Renal cortical epithelial cell (primary cell): Measurements from ENCODE around the gene ANKH. TPM values are rescaled to one million over a fixed set of nuclear protein-coding genes. Genes with fewer than 3 reads are reported as not detected.
"Not testable (repeated sequence)": the region's sequence is repeated elsewhere in the genome, so short reads cannot be mapped to it uniquely, and the experiment has no call there.

Source experiments
- DNase-seq: peaks from one replicate; pipeline ENCODE4 v3.0.0-alpha.2; 2011; ENCODE audit warnings: low read depth
- total RNA-seq: library from RNA; depleted of rRNA; stranded (reverse); fragments of >200 nt; gene quantifications from 2 replicates; pipeline ENCODE4 v1.2.3, GENCODE V29; 2014

The ANKH gene
- total RNA-seq: 3.6 and 4.7 TPM in 2 replicates

- DNase-seq: peak; percentile 21
Observed at GRCh38 chr5:14871214-14872069, at the start of gene ANKH. Gene ANKH, minus strand, starts transcription at chr5:14871778. Its CDS starts 331 bp downstream, at chr5:14871447.

- DNase-seq: no peak
Observed at GRCh38 chr5:14920121-14920520, 48.5 kb upstream of the ANKH start.

- DNase-seq: not testable (repeated sequence)
Observed at GRCh38 chr5:14919106-14919505, 47.5 kb upstream of the ANKH start.

GRCh38 chr5:14917719-14918118 is 46.1 kb upstream of the ANKH start:
- DNase-seq: no peak

GRCh38 chr5:14915291-14915952 is 43.8 kb upstream of the ANKH start:
- no peak for DNase-seq

- no peak for DNase-seq
Observed at GRCh38 chr5:14914623-14915260, 43.2 kb upstream of the ANKH start.

GRCh38 chr5:14914193-14914592 is 42.6 kb upstream of the ANKH start:
- no peak for DNase-seq

- no peak for DNase-seq
Observed at GRCh38 chr5:14913096-14913495, 41.5 kb upstream of the ANKH start.

- no peak for DNase-seq
Observed at GRCh38 chr5:14912206-14912605, 40.6 kb upstream of the ANKH start.

GRCh38 chr5:14909369-14909768 is 37.8 kb upstream of the ANKH start:
- DNase-seq: no peak

- no peak for DNase-seq
Observed at GRCh38 chr5:14908172-14908571, 36.6 kb upstream of the ANKH start.

- no peak for DNase-seq
Observed at GRCh38 chr5:14906628-14907027, 35.0 kb upstream of the ANKH start.

GRCh38 chr5:14902826-14903560 is 31.4 kb upstream of the ANKH start:
- no peak for DNase-seq

GRCh38 chr5:14901462-14902051 is 30.0 kb upstream of the ANKH start:
- no peak for DNase-seq

GRCh38 chr5:14900693-14901461 is 29.3 kb upstream of the ANKH start:
- no peak for DNase-seq

- no peak for DNase-seq
Observed at GRCh38 chr5:14896131-14896530, 24.6 kb upstream of the ANKH start.

GRCh38 chr5:14895301-14895700 is 23.7 kb upstream of the ANKH start:
- no peak for DNase-seq

- DNase-seq: no peak
Observed at GRCh38 chr5:14894748-14895147, 23.2 kb upstream of the ANKH start.

GRCh38 chr5:14893381-14893780 is 21.8 kb upstream of the ANKH start:
- DNase-seq: no peak

GRCh38 chr5:14890846-14891245 is 19.3 kb upstream of the ANKH start:
- DNase-seq: no peak

- DNase-seq: no peak
Observed at GRCh38 chr5:14884062-14884612, 12.6 kb upstream of the ANKH start.
